OCI-LY3 (cell line): ENCODE data around the gene KRT74.

ENCODE experiments used
- EZH2phosphoT487 ChIP-seq: fragments of 200-600 bp; shearing (Covaris generic); IDR thresholded peaks from 2 replicates; pipeline ENCODE4 v1.6.1; 2018; ENCODE audit warnings: antibody characterized with exemption, mixed run types, low read depth
- TF ChIP-seq, protein P1 (sequence below): fragments of 200-600, 300-600 bp; sonication (generic); IDR thresholded peaks from 2 replicates; pipeline ENCODE4 v1.5.1; 2014; ENCODE audit warnings: antibody characterized with exemption, low read length, low read depth

GRCh38 chr12:52622349-52622748 is 48.7 kb upstream of the KRT74 start:
- TF ChIP-seq, protein P1, sequence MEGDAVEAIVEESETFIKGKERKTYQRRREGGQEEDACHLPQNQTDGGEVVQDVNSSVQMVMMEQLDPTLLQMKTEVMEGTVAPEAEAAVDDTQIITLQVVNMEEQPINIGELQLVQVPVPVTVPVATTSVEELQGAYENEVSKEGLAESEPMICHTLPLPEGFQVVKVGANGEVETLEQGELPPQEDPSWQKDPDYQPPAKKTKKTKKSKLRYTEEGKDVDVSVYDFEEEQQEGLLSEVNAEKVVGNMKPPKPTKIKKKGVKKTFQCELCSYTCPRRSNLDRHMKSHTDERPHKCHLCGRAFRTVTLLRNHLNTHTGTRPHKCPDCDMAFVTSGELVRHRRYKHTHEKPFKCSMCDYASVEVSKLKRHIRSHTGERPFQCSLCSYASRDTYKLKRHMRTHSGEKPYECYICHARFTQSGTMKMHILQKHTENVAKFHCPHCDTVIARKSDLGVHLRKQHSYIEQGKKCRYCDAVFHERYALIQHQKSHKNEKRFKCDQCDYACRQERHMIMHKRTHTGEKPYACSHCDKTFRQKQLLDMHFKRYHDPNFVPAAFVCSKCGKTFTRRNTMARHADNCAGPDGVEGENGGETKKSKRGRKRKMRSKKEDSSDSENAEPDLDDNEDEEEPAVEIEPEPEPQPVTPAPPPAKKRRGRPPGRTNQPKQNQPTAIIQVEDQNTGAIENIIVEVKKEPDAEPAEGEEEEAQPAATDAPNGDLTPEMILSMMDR, result no peak
- TF ChIP-seq EZH2phosphoT487, result no peak
